T-cell (primary cell): Measurements from ENCODE around the gene SCAF1. TPM values are rescaled to one million over a fixed set of nuclear protein-coding genes. Genes with fewer than 3 reads are reported as not detected.

ENCODE experiments used
- ATAC-seq, 4 experiments: fragments of 200-7000 bp in 3 of 4; fragments of 150-1000 bp in 1 of 4; cut with Tn5 transposase; replicated peaks in 1 of 4; 1 replicate in 3 of 4; 2 replicates in 1 of 4; pipeline ENCODE4 v1.10.0; 2021; ENCODE audit warnings: moderate library complexity in 3 of 4, mild to moderate bottlenecking in 2 of 4, moderate number of reproducible peaks in 1 of 4
- CTCF ChIA-PET, 2 donors: fragments of 300-600 bp; sonication (Branson Sonifier 250); formaldehyde crosslinking; loops; one replicate each; lab custom pipeline; 2022; ENCODE audit warnings: antibody characterized with exemption in 2 of 2; lab: Charles Lee
- POLR2A ChIA-PET, 2 donors: fragments of 300-600 bp; sonication (Branson Sonifier 250); formaldehyde crosslinking; loops; one replicate each; lab custom pipeline; 2022; ENCODE audit warnings: antibody characterized with exemption in 2 of 2; lab: Charles Lee
- DNase-seq, 35 experiments: peaks; one replicate each; pipeline versions ENCODE4 v3.0.0 to v3.0.0-alpha.2; 2013 to 2023
- H3K27ac ChIP-seq: one replicate; pipeline ENCODE4 v1.5.1; 2013; ENCODE audit warnings: low read length
- H3K27me3 ChIP-seq, 2 experiments: replicated peaks in 1 of 2; 1 replicate in 1 of 2; 2 replicates in 1 of 2; pipeline versions ENCODE4 v1.6.1 to v1.7.0; 2013; ENCODE audit warnings: low read length in 1 of 2, mixed read lengths in 1 of 2; ENCODE audit not compliant: control insufficient read depth in 2 of 2, insufficient read depth in 2 of 2; ENCODE audit errors: extremely low read depth in 1 of 2
- H3K36me3 ChIP-seq, 2 donors: 1 replicate in 1 of 2; 2 replicates in 1 of 2; pipeline versions ENCODE4 v1.6.1 to v1.7.0; 2013; ENCODE audit warnings: low read length in 1 of 2; ENCODE audit not compliant: control insufficient read depth in 2 of 2, insufficient read depth in 1 of 2; ENCODE audit errors: extremely low read depth in 1 of 2
- H3K4me1 ChIP-seq, 2 experiments: 1 replicate in 1 of 2; 2 replicates in 1 of 2; pipeline versions ENCODE4 v1.6.1 to v1.7.0; 2013; ENCODE audit warnings: low read length in 2 of 2, mixed read lengths in 1 of 2; ENCODE audit not compliant: insufficient read depth in 2 of 2, control insufficient read depth in 1 of 2; ENCODE audit errors: extremely low read depth in 1 of 2
- H3K4me3 ChIP-seq, 2 donors: 1 replicate in 1 of 2; 2 replicates in 1 of 2; pipeline versions ENCODE4 v1.5.1 to v1.7.0; 2013; ENCODE audit warnings: mild to moderate bottlenecking in 2 of 2, low read length in 1 of 2, moderate library complexity in 1 of 2; ENCODE audit not compliant: control insufficient read depth in 1 of 2; ENCODE audit errors: extremely low read depth in 1 of 2
- H3K9me3 ChIP-seq: 2 replicates; pipeline ENCODE4 v1.7.0; 2013
- H3K27ac Mint-ChIP-seq, 2 donors: one replicate each; pipeline ENCODE4 v1.8.0; 2020 to 2021; ENCODE audit warnings: mild to moderate bottlenecking in 2 of 2, mixed read lengths in 2 of 2
- H3K27me3 Mint-ChIP-seq, 2 donors: one replicate each; pipeline ENCODE4 v1.8.0; 2021 to 2022; ENCODE audit warnings: mixed read lengths in 2 of 2
- H3K36me3 Mint-ChIP-seq: one replicate; pipeline ENCODE4 v1.8.0; 2021; ENCODE audit warnings: mixed read lengths
- H3K4me1 Mint-ChIP-seq, 3 donors: one replicate each; pipeline ENCODE4 v1.8.0; 2020 to 2022; ENCODE audit warnings: mixed read lengths in 3 of 3, mild to moderate bottlenecking in 1 of 3
- H3K4me3 Mint-ChIP-seq, 3 donors: one replicate each; pipeline ENCODE4 v1.8.0; 2020 to 2022; ENCODE audit warnings: mild to moderate bottlenecking in 3 of 3, mixed read lengths in 3 of 3, moderate library complexity in 3 of 3
- H3K9me3 Mint-ChIP-seq, 3 donors: one replicate each; pipeline ENCODE4 v1.8.0; 2020 to 2022; ENCODE audit warnings: mixed read lengths in 3 of 3
- WGBS: methylation state at CpG from one replicate; pipeline ENCODE4 v1.1.5; 2013; ENCODE audit warnings: missing lambda C conversion rate; ENCODE audit not compliant: insufficient coverage; 5-methylcytosine and 5-hydroxymethylcytosine counted together
- total RNA-seq, 35 experiments: library from RNA in 6 of 35; stranded (reverse) in 6 of 35; fragments of 120-200 nt in 1 of 35; gene quantifications; one replicate each; pipeline versions ENCODE4 v1.2.1 to v1.2.4 and lab custom pipeline; 2013 to 2026

SCAF1 gene
- total RNA-seq, 5 donors from 2014 or later (not counting 1 experiment from before 2014, with no cell fraction given), result 40.0 to 81.9 (median 75.4) TPM

DNA sequence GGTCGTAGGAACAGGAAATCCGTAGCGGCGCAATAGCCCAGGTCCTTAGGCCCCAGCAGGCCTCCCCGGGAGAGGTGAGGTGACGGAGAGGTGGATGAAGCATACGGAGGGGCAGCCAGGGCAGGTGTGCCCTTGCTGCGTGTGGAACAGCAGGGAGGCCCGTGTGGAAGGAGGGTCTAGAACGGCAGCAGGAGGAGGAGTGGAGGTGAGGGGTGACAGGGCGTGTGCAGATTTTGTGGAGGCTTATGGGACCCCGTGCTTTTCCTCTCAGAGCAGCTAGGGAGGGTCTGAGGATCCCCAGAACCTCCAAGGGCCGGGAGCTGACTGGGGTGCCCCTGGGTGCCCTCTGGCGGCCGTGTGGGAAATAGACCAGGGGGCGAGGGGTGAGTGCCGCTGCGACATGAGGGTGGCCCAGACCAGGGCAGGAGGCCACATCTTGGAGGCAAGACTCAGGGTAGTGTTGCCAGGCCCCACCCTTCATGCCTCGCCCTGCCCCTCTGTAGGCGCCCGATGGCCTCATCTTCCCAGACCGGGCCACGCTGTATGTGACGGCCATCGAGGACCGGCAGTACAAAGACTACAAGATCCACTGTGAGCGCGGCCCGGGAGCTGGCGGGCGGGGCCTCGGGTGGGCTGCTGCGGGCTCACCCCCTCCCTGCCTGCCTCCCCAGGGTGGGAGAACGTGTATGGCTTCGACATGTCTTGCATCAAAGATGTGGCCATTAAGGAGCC lies 42.4 kb downstream of the SCAF1 start:
- DNase-seq (peak in 2 of 35 experiments; percentile 8 to 42), ATAC-seq (no peak)
- Mint-ChIP-seq H3K9me3 (no peaks in the 10 kb centered on the region), H3K27ac (no peak overlapping the region), H3K27me3 (no peaks in the 10 kb centered on the region), H3K4me1 (peaks cover 13 to 22% (median 18%) of the 10 kb centered on the region in 3 donors), H3K4me3 (no peak overlapping the region), H3K36me3 (peaks cover 35% of the 10 kb centered on the region)
- Histone ChIP-seq H3K4me3 (no peak overlapping the region), H3K9me3 (no peaks in the 10 kb centered on the region), H3K27ac (no peak overlapping the region), H3K4me1 (peaks cover 4 to 31% of the 10 kb centered on the region in 2 experiments), H3K27me3 (peaks cover 0 to 7% of the 10 kb centered on the region in 2 experiments), H3K36me3 (peaks cover 11 to 62% of the 10 kb centered on the region in 2 donors)
- ChIA-PET POLR2A (no interaction called here), CTCF (interaction anchor here in 1 of 2 donors (0.6 to 0.8 kb wide), 2 partner anchors 44 to 116 kb away, joined by 3 read pairs; partner anchors contain the start of gene RRAS)
- WGBS, result 87% methylated on average over 28 of the region's 35 CpGs

DNA sequence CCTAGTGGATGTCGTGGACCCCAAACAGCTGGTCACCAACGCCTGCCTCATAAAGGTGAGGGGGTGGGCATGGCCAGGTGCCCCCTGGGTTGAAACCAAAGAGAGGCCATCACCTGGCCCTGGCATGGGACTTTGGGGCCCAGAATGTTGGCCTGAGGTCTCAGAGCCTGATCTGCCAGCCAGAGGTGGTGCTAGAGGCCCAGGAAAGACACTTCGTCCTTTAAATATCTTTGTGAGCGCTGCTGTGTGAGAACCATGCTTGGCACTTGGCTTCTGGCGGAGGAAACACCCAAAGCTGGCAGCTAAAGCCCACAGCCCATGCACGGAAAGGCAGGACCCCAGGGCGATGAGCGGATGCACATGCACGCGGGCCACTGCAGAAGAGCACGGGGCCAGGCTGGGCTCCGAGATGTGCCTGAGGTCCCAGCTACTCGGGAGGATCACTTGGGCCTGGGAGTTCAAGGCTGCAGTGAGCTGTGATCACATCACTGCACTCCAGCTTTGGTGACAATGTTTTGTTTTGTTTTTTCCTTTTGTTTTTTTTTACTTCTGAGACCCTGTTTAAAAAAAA lies 43.1 kb downstream of the SCAF1 start:
- ChIA-PET POLR2A (interaction anchor here in 1 of 2 donors (0.7 kb wide), 2 partner anchors 11 to 13 kb away, joined by 3 read pairs; no protein-coding TSS in a partner anchor), CTCF (interaction anchor here in 1 of 2 donors (1.1 kb wide), 1 partner anchor 82 kb away, joined by 4 read pairs; the partner anchor contains the start of gene AP2A1)
- Histone ChIP-seq H3K9me3 (no peaks in the 10 kb centered on the region), H3K4me3 (no peak overlapping the region), H3K36me3 (peaks cover 11 to 62% of the 10 kb centered on the region in 2 donors), H3K27ac (no peak overlapping the region), H3K27me3 (peaks cover 0 to 13% of the 10 kb centered on the region in 2 experiments), H3K4me1 (peaks cover 4 to 31% of the 10 kb centered on the region in 2 experiments)
- Mint-ChIP-seq H3K4me3 (no peak overlapping the region), H3K36me3 (peaks cover 35% of the 10 kb centered on the region), H3K9me3 (no peaks in the 10 kb centered on the region), H3K4me1 (peaks cover 12 to 20% (median 18%) of the 10 kb centered on the region in 3 donors), H3K27ac (no peak overlapping the region), H3K27me3 (peaks cover 0 to 3% of the 10 kb centered on the region in 2 donors)
- 94% methylated on average over 12 of the region's 13 CpGs for WGBS
- DNase-seq (no peak), ATAC-seq (no peak)

DNA sequence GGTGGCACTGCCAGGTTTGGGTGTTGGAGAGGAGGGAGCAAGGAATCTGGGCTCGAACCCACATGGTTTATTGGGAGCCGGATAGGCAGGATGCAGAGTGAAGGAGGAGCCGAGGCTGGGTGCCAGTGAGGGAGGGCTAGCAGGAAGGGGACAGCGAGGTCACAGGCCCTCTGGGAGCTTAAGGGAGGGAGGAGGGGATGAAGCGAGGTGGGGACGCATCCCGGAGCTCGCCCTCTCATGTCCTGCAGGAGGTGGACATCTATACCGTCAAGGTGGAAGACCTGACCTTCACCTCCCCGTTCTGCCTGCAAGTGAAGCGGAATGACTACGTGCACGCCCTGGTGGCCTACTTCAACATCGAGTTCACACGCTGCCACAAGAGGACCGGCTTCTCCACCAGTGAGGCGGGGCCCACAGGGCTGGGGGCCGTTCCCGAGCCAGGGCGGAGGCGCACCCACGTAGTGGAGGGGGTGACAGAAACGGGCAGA lies 43.9 kb downstream of the SCAF1 start:
- peaks cover 13 to 23% (median 18%) of the 10 kb centered on the region in 3 donors for H3K4me1 Mint-ChIP-seq
- ChIA-PET POLR2A (interaction anchor here in 1 of 2 donors (0.7 kb wide), 2 partner anchors 11 to 12 kb away, joined by 3 read pairs; no protein-coding TSS in a partner anchor), CTCF (interaction anchor here (0.6 to 1.1 kb wide), 2 partner anchors 37 to 81 kb away, joined by 4 to 5 read pairs; partner anchors contain the start of gene AP2A1 (in 1 of the 2))
- H3K4me1 ChIP-seq, result peaks cover 0 to 31% of the 10 kb centered on the region in 2 experiments
- 91% methylated on average over 23 of the region's 23 CpGs for WGBS
- H3K4me3 Mint-ChIP-seq, result no peak overlapping the region
- H3K27me3 ChIP-seq, result peaks cover 2 to 21% of the 10 kb centered on the region in 2 experiments
- DNase-seq (no peak), ATAC-seq (no peak)
- no peak overlapping the region for H3K27ac ChIP-seq
- H3K4me3 ChIP-seq, result no peak overlapping the region
- H3K27me3 Mint-ChIP-seq, result peaks cover 7 to 11% of the 10 kb centered on the region in 2 donors
- H3K27ac Mint-ChIP-seq, result no peak overlapping the region
- H3K9me3 Mint-ChIP-seq, result no peaks in the 10 kb centered on the region
- peaks cover 32% of the 10 kb centered on the region for H3K36me3 Mint-ChIP-seq
- no peaks in the 10 kb centered on the region for H3K9me3 ChIP-seq
- peaks cover 11 to 62% of the 10 kb centered on the region in 2 donors for H3K36me3 ChIP-seq

DNA sequence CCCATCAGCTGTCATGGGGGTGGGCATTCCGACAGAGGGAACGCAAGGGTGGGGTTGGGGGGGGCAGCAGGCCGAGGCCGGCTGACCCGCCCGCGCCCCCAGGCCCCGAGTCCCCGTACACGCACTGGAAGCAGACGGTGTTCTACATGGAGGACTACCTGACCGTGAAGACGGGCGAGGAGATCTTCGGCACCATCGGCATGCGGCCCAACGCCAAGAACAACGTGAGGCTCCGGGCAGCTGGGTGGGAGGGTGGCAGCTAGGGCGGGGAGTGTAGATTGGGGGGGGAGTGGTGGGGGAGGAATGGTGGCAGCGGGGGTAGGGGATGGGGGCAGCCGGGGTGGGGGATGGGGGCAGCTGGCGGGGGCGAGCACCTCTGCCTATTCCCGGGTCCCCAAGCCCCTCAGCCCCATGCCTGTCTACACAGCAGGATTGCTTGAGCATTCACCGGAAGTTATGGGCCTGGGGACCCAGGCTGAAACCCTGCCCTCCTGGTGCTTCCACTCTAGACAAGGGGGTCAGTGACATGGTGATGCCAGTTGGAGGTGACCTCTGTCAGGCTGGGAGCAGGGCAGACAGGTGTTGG lies 44.6 kb downstream of the SCAF1 start:
- CTCF ChIA-PET, result interaction anchor here in 1 of 2 donors (0.6 kb wide), 2 partner anchors 38 to 505 kb away, joined by 4 to 5 read pairs; no protein-coding TSS in a partner anchor
- POLR2A ChIA-PET, result no interaction called here
- peaks cover 11 to 55% of the 10 kb centered on the region in 2 donors for H3K36me3 ChIP-seq

DNA sequence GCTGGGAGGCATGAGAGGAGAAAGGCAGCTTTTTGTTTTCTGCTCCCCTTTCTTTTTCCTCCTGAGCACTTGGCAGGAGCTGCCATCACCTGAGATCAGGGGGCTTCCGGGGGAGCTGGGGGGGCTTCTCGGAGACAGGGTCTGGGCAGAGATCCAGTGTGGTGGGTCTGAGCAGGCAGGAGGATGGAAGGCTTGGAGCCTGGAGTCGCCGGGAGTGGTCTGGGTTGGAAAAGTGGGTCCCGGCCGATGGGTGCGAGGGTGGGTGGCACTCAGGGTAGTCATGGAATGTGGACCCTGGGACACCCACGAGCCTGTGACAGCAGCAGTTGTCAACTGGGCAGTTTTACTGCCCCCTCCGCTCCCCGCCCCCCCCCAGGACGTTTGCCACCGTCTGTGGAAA lies 45.1 kb downstream of the SCAF1 start:
- H3K4me1 ChIP-seq, result peaks cover 4 to 33% of the 10 kb centered on the region in 2 experiments
- H3K27ac ChIP-seq, result no peak overlapping the region
- no peak overlapping the region for H3K4me3 Mint-ChIP-seq
- ATAC-seq (no peak), DNase-seq (no peak)
- H3K36me3 Mint-ChIP-seq, result peaks cover 28% of the 10 kb centered on the region
- ChIA-PET CTCF (interaction anchor here in 1 of 2 donors (0.6 kb wide), 1 partner anchor 506 kb away, joined by 4 read pairs; no protein-coding TSS in a partner anchor), POLR2A (no interaction called here)
- H3K27ac Mint-ChIP-seq, result no peak overlapping the region
- H3K9me3 ChIP-seq, result no peaks in the 10 kb centered on the region
- H3K36me3 ChIP-seq, result peaks cover 11 to 49% of the 10 kb centered on the region in 2 donors
- 83% methylated on average over 2 of the region's 12 CpGs for WGBS
- H3K9me3 Mint-ChIP-seq, result no peaks in the 10 kb centered on the region
- peaks cover 5 to 34% of the 10 kb centered on the region in 2 experiments for H3K27me3 ChIP-seq
- H3K27me3 Mint-ChIP-seq, result peaks cover 13 to 15% of the 10 kb centered on the region in 2 donors
- H3K4me3 ChIP-seq, result no peak overlapping the region
- H3K4me1 Mint-ChIP-seq, result peaks cover 19 to 26% (median 24%) of the 10 kb centered on the region in 3 donors

More for the DNA sequence above, 44.6 kb downstream of the SCAF1 start:
- DNase-seq, result no peak
- Mint-ChIP-seq H3K9me3 (no peaks in the 10 kb centered on the region), H3K4me1 (peaks cover 18 to 26% (median 23%) of the 10 kb centered on the region in 3 donors), H3K27me3 (peaks cover 12 to 13% of the 10 kb centered on the region in 2 donors), H3K36me3 (peaks cover 30% of the 10 kb centered on the region), H3K4me3 (no peak overlapping the region), H3K27ac (no peak overlapping the region)
- Histone ChIP-seq H3K9me3 (no peaks in the 10 kb centered on the region), H3K4me3 (no peak overlapping the region), H3K4me1 (peaks cover 4 to 35% of the 10 kb centered on the region in 2 experiments), H3K27me3 (peaks cover 5 to 28% of the 10 kb centered on the region in 2 experiments), H3K27ac (no peak overlapping the region)
- WGBS, result 96% methylated on average over 15 of the region's 27 CpGs
- no peak for ATAC-seq
